ENCODE results near the gene DACT2.

- TF ChIP-seq ZNF274 (IDR thresholded peaks at IDR 0.05; ENCODE audit: low read depth, low read length) (no peak), CTCF (IDR thresholded peaks at IDR 0.05 in 2 of 3, conservative IDR thresholded peaks at IDR 0.05 in 1 of 3; ENCODE audit: borderline replicate concordance in 1 of 3, insufficient read depth in 1 of 3, low read depth in 2 of 3, low read length in 2 of 3) (no peak), EZH2 (IDR thresholded peaks at IDR 0.05) (no peak), YY1 (IDR thresholded peaks at IDR 0.05; ENCODE audit: extremely low read depth, insufficient replicate concordance, low read depth, low read length) (no peak)
These were observed 8.6 kb downstream of the DACT2 start for GRCh38 chr6:168310945-168311344.

Measured in HCT116 (cell line).